Psoas muscle (tissue), 8 donors: ENCODE measurements around the gene DMD. TPM values are rescaled to one million over a fixed set of nuclear protein-coding genes. Genes with fewer than 3 reads are reported as not detected.

Source experiments
- ATAC-seq, 4 donors: fragments of 200-7000 bp; cut with Tn5 transposase; one replicate each; pipeline ENCODE4 v1.9.1; 2020; ENCODE audit warnings: moderate library complexity in 3 of 4, mild to moderate bottlenecking in 2 of 4
- DNase-seq, 2 donors: peaks; one replicate each; pipeline ENCODE4 v3.0.0-alpha.2; 2020
- H3K27ac ChIP-seq: fragments of 200-600 bp; one replicate; pipeline ENCODE4 v1.8.0; 2022
- H3K27me3 ChIP-seq, 3 donors: fragments of 200-600 bp in 1 of 3; one replicate each; pipeline versions ENCODE4 v1.6.1 to v1.8.0; 2013 to 2022; ENCODE audit warnings: low read length in 2 of 3, mild to moderate bottlenecking in 2 of 3, moderate library complexity in 1 of 3; ENCODE audit not compliant: insufficient read depth in 3 of 3
- H3K36me3 ChIP-seq, 2 donors: fragments of 200-600 bp in 1 of 2; one replicate each; pipeline versions ENCODE4 v1.6.1 to v1.8.0; 2013 to 2022; ENCODE audit warnings: low read depth in 1 of 2, mild to moderate bottlenecking in 1 of 2, moderate library complexity in 1 of 2; ENCODE audit not compliant: insufficient read depth in 1 of 2
- H3K4me1 ChIP-seq: fragments of 200-600 bp; one replicate; pipeline ENCODE4 v1.8.0; 2022
- H3K4me3 ChIP-seq: fragments of 200-600 bp; one replicate; pipeline ENCODE4 v1.8.0; 2022; ENCODE audit warnings: mild to moderate bottlenecking
- H3K9me3 ChIP-seq: fragments of 200-600 bp; one replicate; pipeline ENCODE4 v1.8.0; 2022
- WGBS, 3 donors: extraction: QIAGEN DNeasy Blood & Tissue Kit; methylation state at CpG; one replicate each; pipeline versions ENCODE4 v1.1.6 to v1.1.7; 2013; 5-methylcytosine and 5-hydroxymethylcytosine counted together
- intact Hi-C, 2 donors: fragments of 100-400 bp; cut with DNase I; formaldehyde crosslinking; loops; one replicate each; pipeline versions ENCODE4 v1.11.0 to v1.14.2; 2022
- polyA plus RNA-seq, 3 donors: library from polyadenylated mRNA; stranded (reverse); fragments of 200-250 nt; gene quantifications; one replicate each; pipeline ENCODE4 v1.2.3, GENCODE V29; 2013
- total RNA-seq, 4 donors: library from RNA; stranded (reverse); fragmentation: NEBNext Ultra II Directional in 2 of 4; extraction: Animal tissue kit (Norgen Biotek cat#: 25700) in 2 of 4; gene quantifications; one replicate each; pipeline versions ENCODE4 v1.2.1 to v1.2.4, GENCODE V29; 2021 to 2023
- TF ChIP-seq, protein P1 (sequence below): fragments of 200-600 bp; IDR thresholded peaks from one replicate; pipeline ENCODE4 v1.8.0; 2022; ENCODE audit warnings: antibody characterized with exemption
- donor health status: healthy with polysubstance abuse.
- donor health status: DM: no; HTN: no; CAD: no; lungs with moderate emphysema.
- donor health status: Bipolar disorder and iron deficiency.
- donor health status: healthy.
- donor health status: DM: yes; HTN: yes; CAD: no.
- donor health status: DM: no; HTN: no; CAD: no.
- donor health status: DM: no; HTN: no; CAD: no.
- donor health status: DM: yes; HTN: yes; CAD: no.

Gene DMD
- total and polyA plus RNA-seq, 7 donors = 6.8 to 170 (median 86.5) TPM

DNA sequence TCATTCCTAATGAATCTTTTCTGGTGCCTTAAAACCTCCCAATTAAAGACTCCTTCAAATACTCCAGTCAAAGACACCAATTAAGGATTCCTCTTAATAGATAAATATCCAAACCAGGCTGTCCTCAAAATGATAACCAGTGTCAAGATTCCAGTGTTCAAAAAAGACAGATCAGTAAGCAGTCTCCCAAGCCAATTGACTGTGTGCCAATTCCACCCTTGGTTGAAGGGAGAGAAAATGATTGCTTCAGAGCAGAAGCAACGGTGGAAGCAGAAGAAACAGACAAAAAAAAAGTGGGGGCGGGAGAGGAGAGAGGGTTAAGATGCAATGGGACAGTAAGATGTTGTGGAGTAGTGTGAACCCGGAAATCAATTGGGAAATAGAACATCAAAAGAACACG, 1923.5 kb downstream of the DMD start:
- 62 to 80% (median 68%) methylated on average over 4 of the region's 4 CpGs for whole genome bisulfite sequencing, 3 donors
- H3K4me1 ChIP-seq = no peaks in the 10 kb centered on the region
- DNase-seq (no peak), ATAC-seq (no peak)
- no peak overlapping the region for H3K27ac ChIP-seq
- no peak overlapping the region for H3K4me3 ChIP-seq
- H3K9me3 ChIP-seq = no peaks in the 10 kb centered on the region
- H3K36me3 ChIP-seq = no peaks in the 10 kb centered on the region
- no peaks in the 10 kb centered on the region for H3K27me3 ChIP-seq
- intact Hi-C loops = loop anchor here in 1 of 2 donors (10.0 kb wide), 1 partner anchor 63 kb away; no protein-coding TSS in a partner anchor
- TF ChIP-seq, protein P1, sequence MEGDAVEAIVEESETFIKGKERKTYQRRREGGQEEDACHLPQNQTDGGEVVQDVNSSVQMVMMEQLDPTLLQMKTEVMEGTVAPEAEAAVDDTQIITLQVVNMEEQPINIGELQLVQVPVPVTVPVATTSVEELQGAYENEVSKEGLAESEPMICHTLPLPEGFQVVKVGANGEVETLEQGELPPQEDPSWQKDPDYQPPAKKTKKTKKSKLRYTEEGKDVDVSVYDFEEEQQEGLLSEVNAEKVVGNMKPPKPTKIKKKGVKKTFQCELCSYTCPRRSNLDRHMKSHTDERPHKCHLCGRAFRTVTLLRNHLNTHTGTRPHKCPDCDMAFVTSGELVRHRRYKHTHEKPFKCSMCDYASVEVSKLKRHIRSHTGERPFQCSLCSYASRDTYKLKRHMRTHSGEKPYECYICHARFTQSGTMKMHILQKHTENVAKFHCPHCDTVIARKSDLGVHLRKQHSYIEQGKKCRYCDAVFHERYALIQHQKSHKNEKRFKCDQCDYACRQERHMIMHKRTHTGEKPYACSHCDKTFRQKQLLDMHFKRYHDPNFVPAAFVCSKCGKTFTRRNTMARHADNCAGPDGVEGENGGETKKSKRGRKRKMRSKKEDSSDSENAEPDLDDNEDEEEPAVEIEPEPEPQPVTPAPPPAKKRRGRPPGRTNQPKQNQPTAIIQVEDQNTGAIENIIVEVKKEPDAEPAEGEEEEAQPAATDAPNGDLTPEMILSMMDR = no peak

DNA sequence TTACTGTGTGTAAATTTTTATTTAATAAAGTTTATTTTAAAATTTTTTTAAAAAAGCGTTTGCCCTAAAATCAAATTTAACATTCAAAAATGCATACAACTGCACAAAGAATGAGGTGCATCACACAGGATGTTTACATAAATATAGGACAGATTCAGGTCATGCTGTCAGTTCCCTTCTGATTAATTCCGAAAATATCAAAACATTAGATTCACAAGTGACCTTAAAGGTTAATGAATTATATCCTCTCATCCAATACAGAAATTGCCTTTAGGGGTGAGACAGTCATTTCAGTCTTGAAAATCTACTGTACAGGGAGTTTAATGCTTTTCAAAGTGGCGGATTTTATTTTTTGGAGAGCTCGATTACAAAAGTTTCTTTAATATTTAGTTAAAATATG, 1930.8 kb downstream of the DMD start:
- Histone ChIP-seq H3K36me3 (no peaks in the 10 kb centered on the region), H3K27me3 (no peaks in the 10 kb centered on the region), H3K27ac (no peak overlapping the region), H3K9me3 (no peaks in the 10 kb centered on the region), H3K4me3 (no peak overlapping the region), H3K4me1 (no peaks in the 10 kb centered on the region)
- 69 to 94% (median 86%) methylated on average over 4 of the region's 4 CpGs for WGBS, 3 donors
- intact Hi-C loops = loop anchor here in 1 of 2 donors (10.0 kb wide), 1 partner anchor 56 kb away; no protein-coding TSS in a partner anchor
- ATAC-seq = no peak
- TF ChIP-seq, protein P1 = no peak
- DNase-seq = no peak

DNA sequence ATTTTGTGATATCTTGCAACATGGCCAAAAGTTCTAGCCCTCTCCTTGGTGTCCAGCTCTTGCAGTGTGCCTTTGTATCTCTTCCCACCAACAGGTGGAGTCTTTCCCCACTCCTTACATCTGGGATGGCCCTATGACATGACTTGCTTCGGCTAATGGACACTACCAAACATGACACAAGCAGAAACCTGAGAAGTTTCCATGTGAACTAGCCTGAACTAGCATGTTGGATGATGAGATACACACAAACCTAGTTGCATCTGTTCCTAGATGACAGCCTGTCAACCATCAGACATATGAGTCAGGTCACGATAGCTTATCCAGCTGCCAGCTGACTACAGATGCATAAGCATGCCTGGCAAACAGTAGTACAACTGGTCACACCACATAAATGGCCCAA, 1932.0 kb downstream of the DMD start:
- intact Hi-C loops = loop anchor here in 1 of 2 donors (5.0 kb wide), 1 partner anchor 537 kb away; no protein-coding TSS in a partner anchor
- Histone ChIP-seq H3K9me3 (no peaks in the 10 kb centered on the region), H3K27me3 (no peaks in the 10 kb centered on the region), H3K36me3 (no peaks in the 10 kb centered on the region), H3K4me3 (no peak overlapping the region), H3K4me1 (no peaks in the 10 kb centered on the region), H3K27ac (no peak overlapping the region)
- DNase-seq (no peak), ATAC-seq (peak; percentile 73 to 89 (median 87))
- 25 to 45% (median 33%) methylated on average over 2 of the region's 2 CpGs for WGBS, 3 donors
- TF ChIP-seq, protein P1 = peak; percentile 18

DNA sequence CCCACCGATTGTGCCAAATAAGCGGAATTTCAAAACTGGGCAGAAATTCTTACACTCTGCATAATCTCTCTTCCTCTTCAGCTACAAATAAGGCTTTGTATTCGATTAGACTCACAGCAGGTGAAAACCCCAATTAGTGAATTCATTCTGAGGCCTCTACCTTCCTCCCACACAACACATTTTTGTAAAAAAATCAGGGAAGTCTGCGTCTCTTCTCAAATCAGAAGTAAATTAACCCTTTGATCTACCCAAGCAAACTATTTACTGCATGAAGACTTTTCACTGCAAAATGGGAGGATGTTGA, 1938.9 kb downstream of the DMD start:
- no peaks in the 10 kb centered on the region for H3K36me3 ChIP-seq
- H3K4me1 ChIP-seq = no peaks in the 10 kb centered on the region
- TF ChIP-seq, protein P1 = no peak
- no peak for ATAC-seq
- H3K27ac ChIP-seq = no peak overlapping the region
- H3K9me3 ChIP-seq = no peaks in the 10 kb centered on the region
- H3K27me3 ChIP-seq = peaks cover 0 to 3% (median 0%) of the 10 kb centered on the region in 3 donors
- intact Hi-C loops = no loop called here
- 35 to 54% (median 47%) methylated on average over 4 of the region's 4 CpGs for WGBS, 3 donors
- H3K4me3 ChIP-seq = no peak overlapping the region
- DNase-seq = no peak
